MM.1S (cell line): ENCODE data around the gene CEP68.

ENCODE experiments used
- DNase-seq: peaks from one replicate; pipeline ENCODE4 v3.0.0-alpha.2; 2015
- H2AFZ ChIP-seq: fragments of 300-600 bp; sonication (generic); 2 replicates; pipeline ENCODE4 v1.6.0; 2016; ENCODE audit warnings: antibody characterized with exemption, low read length
- H3F3A ChIP-seq: fragments of 300-600 bp; sonication (generic); 2 replicates; pipeline ENCODE4 v1.6.1; 2016; ENCODE audit warnings: mild to moderate bottlenecking, antibody characterized with exemption, low read length, moderate library complexity, mixed read lengths; ENCODE audit not compliant: insufficient read depth
- H3K27ac ChIP-seq: fragments of 300-600 bp; sonication (generic); 2 replicates; pipeline ENCODE4 v1.5.1; 2016; ENCODE audit warnings: mild to moderate bottlenecking, low read length
- H3K27me3 ChIP-seq: fragments of 300-600 bp; sonication (generic); replicated peaks from 2 replicates; pipeline ENCODE4 v1.6.0; 2016; ENCODE audit warnings: low read length; ENCODE audit not compliant: insufficient read depth
- H3K36me3 ChIP-seq: fragments of 300-600 bp; sonication (generic); replicated peaks from 2 replicates; pipeline ENCODE4 v1.6.1; 2016; ENCODE audit warnings: mild to moderate bottlenecking, low read length, mixed read lengths; ENCODE audit not compliant: insufficient read depth
- H3K4me1 ChIP-seq: fragments of 300-600 bp; sonication (generic); 2 replicates; pipeline ENCODE4 v1.6.1; 2016; ENCODE audit warnings: low read length, mixed read lengths
- H3K4me2 ChIP-seq: fragments of 300-600 bp; sonication (generic); 2 replicates; pipeline ENCODE4 v1.6.0; 2016; ENCODE audit warnings: low read depth, low read length
- H3K4me3 ChIP-seq: fragments of 300-600 bp; sonication (generic); 2 replicates; pipeline ENCODE4 v1.5.1; 2016; ENCODE audit warnings: low read length, mixed read lengths
- H3K79me2 ChIP-seq: fragments of 300-600 bp; sonication (generic); 2 replicates; pipeline ENCODE4 v1.6.1; 2016; ENCODE audit warnings: mixed run types, low read length, mixed read lengths
- H3K9ac ChIP-seq: fragments of 300-600 bp; sonication (generic); 2 replicates; pipeline ENCODE4 v1.6.1; 2016; ENCODE audit warnings: low read length, mixed read lengths
- H3K9me2 ChIP-seq: fragments of 300-600 bp; sonication (generic); replicated peaks from 2 replicates; pipeline ENCODE4 v1.6.1; 2016; ENCODE audit warnings: mild to moderate bottlenecking, low read length, mixed read lengths; ENCODE audit not compliant: insufficient read depth
- H3K9me3 ChIP-seq: fragments of 300-600 bp; sonication (generic); replicated peaks from 2 replicates; pipeline ENCODE4 v1.6.1; 2016; ENCODE audit warnings: mild to moderate bottlenecking, low read length, mixed read lengths; ENCODE audit not compliant: insufficient read depth
- H4K20me1 ChIP-seq: fragments of 300-600 bp; sonication (generic); 2 replicates; pipeline ENCODE4 v1.6.1; 2016; ENCODE audit warnings: mild to moderate bottlenecking, low read length, moderate library complexity, mixed read lengths; ENCODE audit not compliant: insufficient read depth
- EZH2 ChIP-seq: fragments of 300-600 bp; sonication (generic); optimal IDR thresholded peaks from 2 replicates; pipeline ENCODE3; 2017; ENCODE audit warnings: low read depth, mild to moderate bottlenecking, antibody characterized with exemption, low read length, mixed read lengths
- EZH2phosphoT487 ChIP-seq: fragments of 300-600 bp; sonication (generic); IDR thresholded peaks from 2 replicates; pipeline ENCODE4 v1.6.1; 2018; ENCODE audit warnings: antibody characterized with exemption, low read length
- TF ChIP-seq, protein P1 (sequence below): fragments of 300-600 bp; sonication (generic); IDR thresholded peaks from 2 replicates; pipeline ENCODE4 v1.5.1; 2016; ENCODE audit warnings: antibody characterized with exemption, low read length, mixed read lengths

Gene CEP68

GRCh38 chr2:65026704-65027464 is 29.3 kb upstream of the CEP68 start:
- TF ChIP-seq, protein P1, sequence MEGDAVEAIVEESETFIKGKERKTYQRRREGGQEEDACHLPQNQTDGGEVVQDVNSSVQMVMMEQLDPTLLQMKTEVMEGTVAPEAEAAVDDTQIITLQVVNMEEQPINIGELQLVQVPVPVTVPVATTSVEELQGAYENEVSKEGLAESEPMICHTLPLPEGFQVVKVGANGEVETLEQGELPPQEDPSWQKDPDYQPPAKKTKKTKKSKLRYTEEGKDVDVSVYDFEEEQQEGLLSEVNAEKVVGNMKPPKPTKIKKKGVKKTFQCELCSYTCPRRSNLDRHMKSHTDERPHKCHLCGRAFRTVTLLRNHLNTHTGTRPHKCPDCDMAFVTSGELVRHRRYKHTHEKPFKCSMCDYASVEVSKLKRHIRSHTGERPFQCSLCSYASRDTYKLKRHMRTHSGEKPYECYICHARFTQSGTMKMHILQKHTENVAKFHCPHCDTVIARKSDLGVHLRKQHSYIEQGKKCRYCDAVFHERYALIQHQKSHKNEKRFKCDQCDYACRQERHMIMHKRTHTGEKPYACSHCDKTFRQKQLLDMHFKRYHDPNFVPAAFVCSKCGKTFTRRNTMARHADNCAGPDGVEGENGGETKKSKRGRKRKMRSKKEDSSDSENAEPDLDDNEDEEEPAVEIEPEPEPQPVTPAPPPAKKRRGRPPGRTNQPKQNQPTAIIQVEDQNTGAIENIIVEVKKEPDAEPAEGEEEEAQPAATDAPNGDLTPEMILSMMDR: no peak
- TF ChIP-seq EZH2phosphoT487 (no peak), EZH2 (no peak)
- H3K9ac ChIP-seq: no peak overlapping the region
- H3K4me3 ChIP-seq: no peak overlapping the region
- no peak for DNase-seq
- peaks cover 38% of the 10 kb centered on the region for H3K4me1 ChIP-seq
- H3K36me3 ChIP-seq: peaks cover 10% of the 10 kb centered on the region; the same call in 1 of the 2 replicates
- no peaks in the 10 kb centered on the region for H3K27me3 ChIP-seq
- no peak overlapping the region for H3K27ac ChIP-seq
- no peaks in the 10 kb centered on the region for H4K20me1 ChIP-seq
- no peaks in the 10 kb centered on the region for H3K9me2 ChIP-seq
- no peak overlapping the region for H2AFZ ChIP-seq
- H3F3A ChIP-seq: peaks cover 59% of the 10 kb centered on the region
- H3K79me2 ChIP-seq: peaks cover 36% of the 10 kb centered on the region
- H3K4me2 ChIP-seq: no peak overlapping the region
- H3K9me3 ChIP-seq: no peaks in the 10 kb centered on the region

GRCh38 chr2:65027616-65028244 is 28.5 kb upstream of the CEP68 start:
- TF ChIP-seq EZH2phosphoT487: no peak
- TF ChIP-seq, protein P1: no peak
- TF ChIP-seq EZH2: no peak
- Histone ChIP-seq H3K4me2 (peak overlapping the region; percentile 7; the same call in 1 of the 2 replicates), H3K9ac (no peak overlapping the region), H3K27ac (peak overlapping the region; percentile 39; the same call in 1 of the 2 replicates), H3F3A (peaks cover 64% of the 10 kb centered on the region), H3K79me2 (peaks cover 28% of the 10 kb centered on the region), H3K4me1 (peaks cover 46% of the 10 kb centered on the region), H4K20me1 (no peaks in the 10 kb centered on the region), H3K9me3 (no peaks in the 10 kb centered on the region), H3K9me2 (no peaks in the 10 kb centered on the region), H3K36me3 (0 out of 2 replicates have a peak, but pooled peaks cover 7% of the 10 kb centered on the region), H2AFZ (no peak overlapping the region), H3K27me3 (no peaks in the 10 kb centered on the region), H3K4me3 (no peak overlapping the region)
- no peak for DNase-seq

DNA sequence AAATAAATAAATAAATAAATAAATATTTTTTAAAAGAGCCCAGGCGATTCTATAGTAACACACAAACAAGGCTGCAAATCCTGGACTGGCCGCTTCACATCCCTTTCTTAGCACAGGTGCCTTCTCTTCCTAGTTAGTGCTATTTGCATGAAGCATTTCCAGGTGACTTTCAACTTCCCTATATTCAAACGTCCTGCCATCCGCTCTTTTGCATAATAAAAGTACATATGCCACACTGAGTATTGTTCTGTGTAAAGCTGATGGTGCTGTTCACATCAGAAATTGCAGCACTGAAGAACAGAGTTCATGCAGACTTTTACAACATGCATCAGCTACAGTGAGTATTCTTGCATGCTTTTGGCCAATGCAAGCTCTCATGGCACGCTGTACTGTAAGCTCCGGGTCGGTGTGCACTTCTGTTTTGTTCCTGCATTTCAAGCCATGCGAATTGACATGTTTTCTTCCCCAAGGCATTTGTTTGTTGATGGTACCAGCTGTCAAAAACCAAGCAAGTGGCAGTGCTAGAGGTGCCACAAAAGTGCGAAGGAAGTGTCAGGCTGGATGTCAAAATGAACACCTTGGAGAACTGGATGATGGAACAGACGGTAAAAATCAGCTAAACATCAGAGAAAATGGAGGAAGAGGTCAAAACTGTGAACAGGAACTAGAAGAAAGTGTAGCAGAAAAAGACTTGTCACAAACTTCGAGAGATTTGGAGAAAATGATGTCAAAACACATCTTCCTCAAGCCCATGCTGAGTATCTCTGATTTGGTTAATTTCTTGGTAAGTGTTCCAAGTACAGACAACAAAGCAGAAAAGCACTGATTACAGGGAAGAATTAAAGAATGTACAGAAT is 25.5 kb upstream of the CEP68 start:
- H3K9ac ChIP-seq: peak overlapping the region; percentile 60
- peaks cover 25% of the 10 kb centered on the region for H3K79me2 ChIP-seq
- no peaks in the 10 kb centered on the region for H3K27me3 ChIP-seq

More for the DNA sequence above, 25.5 kb upstream of the CEP68 start:
- Histone ChIP-seq H2AFZ (no peak overlapping the region), H3K9me2 (no peaks in the 10 kb centered on the region), H3K4me1 (peaks cover 52% of the 10 kb centered on the region), H3K27ac (peak overlapping the region; percentile 99), H3K36me3 (no peaks in the 10 kb centered on the region), H3K4me2 (peak overlapping the region; percentile 84), H4K20me1 (no peaks in the 10 kb centered on the region), H3K4me3 (peak overlapping the region; percentile 49), H3K9me3 (no peaks in the 10 kb centered on the region), H3F3A (peaks cover 55% of the 10 kb centered on the region)
- peak; percentile 56 for DNase-seq
- TF ChIP-seq, protein P1: no peak
- TF ChIP-seq EZH2: no peak
- TF ChIP-seq EZH2phosphoT487: no peak
